ENCODE data around the gene MRPL1. TPM values are rescaled to one million over a fixed set of nuclear protein-coding genes. Genes with fewer than 3 reads are reported as not detected.

The MRPL1 gene
- total RNA-seq, 1 donor: 23.2 TPM

- Histone ChIP-seq H3K36me3 (ENCODE audit: insufficient read depth, low read length) (no peaks in the 10 kb centered on the region), H2AFZ (ENCODE audit: low read length) (no peak overlapping the region), H3K4me1 (ENCODE audit: insufficient read depth, low read length) (no peaks in the 10 kb centered on the region), H4K20me1 (ENCODE audit: insufficient read depth, low read length) (no peaks in the 10 kb centered on the region), H3K9me3 (ENCODE audit: low read depth, low read length) (no peaks in the 10 kb centered on the region), H3K4me2 (ENCODE audit: insufficient read depth, low read length) (no peak overlapping the region), H3K27ac (ENCODE audit: low read depth, low read length) (no peak overlapping the region), H3K4me3 (ENCODE audit: insufficient read depth, low read length) (no peak overlapping the region), H3K27me3 (ENCODE audit: insufficient read depth, low read length) (peaks cover 16% of the 10 kb centered on the region), H3K79me2 (ENCODE audit: insufficient read depth, low read length) (no peaks in the 10 kb centered on the region)
- DNase-seq (ENCODE audit: insufficient read length, low spot score, missing footprints): no peak
- no peak for TF ChIP-seq CTCF (IDR thresholded peaks at IDR 0.05; ENCODE audit: extremely low read depth, low read depth, low read length)
These were observed 35.3 kb upstream of the MRPL1 start for GRCh38 chr4:77827343-77827742.

- TF ChIP-seq CTCF (IDR thresholded peaks at IDR 0.05; ENCODE audit: extremely low read depth, low read depth, low read length): no peak
- H3K4me2 ChIP-seq (ENCODE audit: insufficient read depth, low read length): no peak overlapping the region
- DNase-seq (ENCODE audit: insufficient read length, low spot score, missing footprints): no peak
- no peak overlapping the region for H2AFZ ChIP-seq (ENCODE audit: low read length)
- peaks cover 16% of the 10 kb centered on the region for H3K27me3 ChIP-seq (ENCODE audit: insufficient read depth, low read length)
- H4K20me1 ChIP-seq (ENCODE audit: insufficient read depth, low read length): no peaks in the 10 kb centered on the region
- no peaks in the 10 kb centered on the region for H3K79me2 ChIP-seq (ENCODE audit: insufficient read depth, low read length)
- H3K4me3 ChIP-seq (ENCODE audit: insufficient read depth, low read length): no peak overlapping the region
- H3K4me1 ChIP-seq (ENCODE audit: insufficient read depth, low read length): no peaks in the 10 kb centered on the region
- H3K27ac ChIP-seq (ENCODE audit: low read depth, low read length): no peak overlapping the region
- H3K36me3 ChIP-seq (ENCODE audit: insufficient read depth, low read length): no peaks in the 10 kb centered on the region
- H3K9me3 ChIP-seq (ENCODE audit: low read depth, low read length): no peaks in the 10 kb centered on the region
These were observed 29.4 kb upstream of the MRPL1 start for GRCh38 chr4:77833126-77833724.

- H3K79me2 ChIP-seq (ENCODE audit: insufficient read depth, low read length): no peaks in the 10 kb centered on the region
- TF ChIP-seq CTCF (IDR thresholded peaks at IDR 0.05; ENCODE audit: extremely low read depth, low read depth, low read length): no peak
- no peaks in the 10 kb centered on the region for H3K9me3 ChIP-seq (ENCODE audit: low read depth, low read length)
- peaks cover 10% of the 10 kb centered on the region for H3K27me3 ChIP-seq (ENCODE audit: insufficient read depth, low read length)
- H2AFZ ChIP-seq (ENCODE audit: low read length): no peak overlapping the region
- H3K4me1 ChIP-seq (ENCODE audit: insufficient read depth, low read length): no peaks in the 10 kb centered on the region
- H3K27ac ChIP-seq (ENCODE audit: low read depth, low read length): no peak overlapping the region
- H3K4me3 ChIP-seq (ENCODE audit: insufficient read depth, low read length): no peak overlapping the region
- no peak overlapping the region for H3K4me2 ChIP-seq (ENCODE audit: insufficient read depth, low read length)
- no peaks in the 10 kb centered on the region for H3K36me3 ChIP-seq (ENCODE audit: insufficient read depth, low read length)
- no peak for DNase-seq (ENCODE audit: insufficient read length, low spot score, missing footprints)
- H4K20me1 ChIP-seq (ENCODE audit: insufficient read depth, low read length): no peaks in the 10 kb centered on the region
These were observed 28.2 kb upstream of the MRPL1 start for GRCh38 chr4:77834403-77834802.

GRCh38 chr4:77843628-77844027 lies 19.0 kb upstream of the MRPL1 start:
- Histone ChIP-seq H3K9me3 (ENCODE audit: low read depth, low read length) (no peaks in the 10 kb centered on the region), H3K36me3 (ENCODE audit: insufficient read depth, low read length) (no peaks in the 10 kb centered on the region), H4K20me1 (ENCODE audit: insufficient read depth, low read length) (no peaks in the 10 kb centered on the region), H2AFZ (ENCODE audit: low read length) (no peak overlapping the region), H3K27ac (ENCODE audit: low read depth, low read length) (no peak overlapping the region), H3K27me3 (ENCODE audit: insufficient read depth, low read length) (no peaks in the 10 kb centered on the region), H3K4me1 (ENCODE audit: insufficient read depth, low read length) (no peaks in the 10 kb centered on the region), H3K4me2 (ENCODE audit: insufficient read depth, low read length) (no peak overlapping the region), H3K79me2 (ENCODE audit: insufficient read depth, low read length) (no peaks in the 10 kb centered on the region), H3K4me3 (ENCODE audit: insufficient read depth, low read length) (no peak overlapping the region)
- TF ChIP-seq CTCF (IDR thresholded peaks at IDR 0.05; ENCODE audit: extremely low read depth, low read depth, low read length): no peak
- no peak for DNase-seq (ENCODE audit: insufficient read length, low spot score, missing footprints)

All from osteoblast (primary cell).